PC-9 (cell line): Measurements from ENCODE around the gene NUBPL. TPM values are rescaled to one million over a fixed set of nuclear protein-coding genes. Genes with fewer than 3 reads are reported as not detected.

Experiments
- BruUV-seq: library from RNA; stranded (reverse); fragments of 400-500 nt; replicated peaks from 2 replicates; lab custom pipeline; 2021; lab: Mats Ljungman, UMichigan
- CTCF ChIA-PET: fragments of 300-600 bp; sonication (Branson Sonifier 250); formaldehyde crosslinking; loops from one replicate; lab custom pipeline; 2022; ENCODE audit warnings: antibody characterized with exemption; lab: Charles Lee
- POLR2A ChIA-PET: fragments of 300-600 bp; sonication (Branson Sonifier 250); formaldehyde crosslinking; loops from one replicate; lab custom pipeline; 2022; ENCODE audit warnings: antibody characterized with exemption; ENCODE audit not compliant: unreplicated experiment; lab: Charles Lee
- DNase-seq, 2 experiments: peaks; one replicate each; pipeline versions ENCODE4 v3.0.0 to v3.0.0-alpha.2; 2015 to 2022; ENCODE audit warnings: mixed read lengths in 1 of 2
- H2AFZ ChIP-seq: fragments of 200-600 bp; sonication (generic); 2 replicates; pipeline ENCODE4 v1.8.1; 2017; ENCODE audit warnings: antibody characterized with exemption
- H3F3A ChIP-seq: fragments of 200-600 bp; sonication (generic); 2 replicates; pipeline ENCODE4 v1.8.1; 2017; ENCODE audit warnings: antibody characterized with exemption, mild to moderate bottlenecking, low read depth; ENCODE audit not compliant: insufficient read depth
- H3K27ac ChIP-seq: fragments of 200-600 bp; sonication (generic); 2 replicates; pipeline ENCODE4 v1.6.1; 2016; ENCODE audit warnings: mixed run types
- H3K27me3 ChIP-seq: fragments of 200-600 bp; sonication (generic); 2 replicates; pipeline ENCODE4 v1.6.1; 2016; ENCODE audit warnings: low read depth, mixed run types; ENCODE audit not compliant: insufficient read depth
- H3K36me3 ChIP-seq: fragments of 200-600 bp; sonication (generic); 2 replicates; pipeline ENCODE4 v1.6.1; 2016; ENCODE audit warnings: low read depth, mixed run types
- H3K4me1 ChIP-seq: fragments of 200-600 bp; sonication (generic); replicated peaks from 2 replicates; pipeline ENCODE4 v1.6.1; 2016; ENCODE audit warnings: mixed run types; ENCODE audit not compliant: insufficient read depth
- H3K4me2 ChIP-seq: fragments of 200-600 bp; sonication (generic); 2 replicates; pipeline ENCODE4 v1.6.1; 2017; ENCODE audit warnings: mixed run types
- H3K4me3 ChIP-seq: fragments of 200-600 bp; sonication (generic); 2 replicates; pipeline ENCODE4 v1.6.1; 2016; ENCODE audit warnings: mixed run types
- H3K79me2 ChIP-seq: fragments of 200-600 bp; sonication (generic); 2 replicates; pipeline ENCODE4 v1.6.1; 2017; ENCODE audit warnings: low read depth, mixed run types
- H3K9me2 ChIP-seq: fragments of 200-600 bp; sonication (generic); 2 replicates; pipeline ENCODE4 v1.8.1; 2017; ENCODE audit warnings: mild to moderate bottlenecking; ENCODE audit not compliant: insufficient read depth
- H3K9me3 ChIP-seq: fragments of 200-600 bp; sonication (generic); 2 replicates; pipeline ENCODE4 v1.8.1; 2016; ENCODE audit warnings: low read depth; ENCODE audit not compliant: insufficient read depth
- H4K20me1 ChIP-seq: fragments of 200-600 bp; sonication (generic); 2 replicates; pipeline ENCODE4 v1.8.1; 2017; ENCODE audit not compliant: insufficient read depth
- CTCF ChIP-seq: fragments of 200-600 bp; sonication (generic); conservative IDR thresholded peaks from 2 replicates; pipeline ENCODE4 v1.6.1; 2017; ENCODE audit warnings: mixed run types, antibody characterized with exemption, mild to moderate bottlenecking, moderate library complexity
- EZH2 ChIP-seq: fragments of 200-600 bp; sonication (generic); IDR thresholded peaks from 2 replicates; pipeline ENCODE4 v1.8.0; 2017; ENCODE audit warnings: antibody characterized with exemption, low read depth
- intact Hi-C: fragments of 100-400 bp; cut with micrococcal nuclease; formaldehyde crosslinking; loops from one replicate; pipeline ENCODE4 v1.10.0; 2022; ENCODE audit not compliant: unreplicated experiment
- total RNA-seq: library from RNA; stranded (reverse); gene quantifications from 2 replicates; pipeline ENCODE4 v1.2.3, GENCODE V29; 2021

The NUBPL gene
- total RNA-seq, 1 experiment from 2014 or later = 14.6 TPM

DNA sequence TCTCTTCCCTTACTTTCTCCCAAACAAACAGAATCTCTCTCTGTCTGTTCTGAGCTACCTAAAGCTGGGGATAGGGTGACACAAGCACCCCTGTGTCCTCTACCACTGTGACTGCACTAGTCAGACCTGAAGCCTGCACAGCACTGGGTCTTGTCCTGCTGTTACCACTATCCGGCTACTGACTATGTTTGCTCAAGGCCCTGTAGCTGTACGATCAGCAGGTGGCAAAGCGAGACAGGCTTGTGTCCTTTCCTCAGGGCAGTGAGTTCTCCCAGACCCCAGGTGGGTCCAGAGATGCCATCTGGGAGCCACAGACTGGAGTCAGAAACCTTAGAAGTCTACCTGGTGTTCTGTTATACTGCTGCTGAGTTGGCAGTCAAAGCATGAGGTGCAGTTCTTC lies 116.4 kb downstream of the NUBPL start:
- H4K20me1 ChIP-seq = no peaks in the 10 kb centered on the region
- BruUV-seq = no TSS peak
- no peak overlapping the region for H3K4me2 ChIP-seq
- TF ChIP-seq EZH2 (no peak), CTCF (no peak)
- H3K9me3 ChIP-seq = no peaks in the 10 kb centered on the region
- H3F3A ChIP-seq = no peaks in the 10 kb centered on the region
- H2AFZ ChIP-seq = no peak overlapping the region
- H3K4me3 ChIP-seq = no peak overlapping the region
- POLR2A ChIA-PET = no interaction called here
- H3K27me3 ChIP-seq = no peaks in the 10 kb centered on the region
- intact Hi-C loops = no loop called here
- no peak overlapping the region for H3K27ac ChIP-seq
- no peaks in the 10 kb centered on the region for H3K79me2 ChIP-seq
- H3K9me2 ChIP-seq = no peaks in the 10 kb centered on the region
- no peaks in the 10 kb centered on the region for H3K36me3 ChIP-seq
- DNase-seq = no peak
- H3K4me1 ChIP-seq = no peaks in the 10 kb centered on the region
- CTCF ChIA-PET = no interaction called here

GRCh38 chr14:31678421-31679249 lies 117.4 kb downstream of the NUBPL start:
- Histone ChIP-seq H3K9me2 (no peaks in the 10 kb centered on the region), H3K79me2 (no peaks in the 10 kb centered on the region), H2AFZ (no peak overlapping the region), H4K20me1 (no peaks in the 10 kb centered on the region), H3K36me3 (no peaks in the 10 kb centered on the region), H3K27me3 (no peaks in the 10 kb centered on the region), H3K4me2 (no peak overlapping the region), H3F3A (no peaks in the 10 kb centered on the region), H3K4me1 (no peaks in the 10 kb centered on the region), H3K4me3 (no peak overlapping the region), H3K27ac (no peak overlapping the region), H3K9me3 (no peaks in the 10 kb centered on the region)
- ChIA-PET POLR2A (no interaction called here), CTCF (no interaction called here)
- intact Hi-C loops = no loop called here
- TF ChIP-seq EZH2 = no peak
- no peak for TF ChIP-seq CTCF
- no TSS peak for BruUV-seq
- DNase-seq = no peak

DNA sequence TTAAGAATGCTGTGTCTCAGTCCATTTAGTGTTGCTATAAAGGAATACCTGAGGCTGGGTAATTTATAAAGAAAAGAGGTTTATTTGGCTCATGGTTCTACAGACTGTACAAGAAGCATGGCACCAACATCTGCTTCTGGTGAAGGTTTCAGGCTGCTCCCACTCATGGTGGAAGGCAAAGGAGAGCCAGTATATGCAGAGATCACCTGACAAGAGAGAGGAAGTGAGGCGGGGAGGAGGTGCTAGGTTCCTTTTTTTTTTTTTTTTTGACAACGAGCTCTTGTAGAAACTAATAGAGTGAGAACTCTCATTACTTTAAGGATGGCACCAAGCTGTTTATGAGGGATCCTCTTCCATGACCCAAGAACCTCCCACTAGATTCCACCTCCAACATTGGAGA lies 121.6 kb downstream of the NUBPL start:
- Histone ChIP-seq H3K79me2 (no peaks in the 10 kb centered on the region), H3K4me1 (no peaks in the 10 kb centered on the region), H4K20me1 (no peaks in the 10 kb centered on the region), H3K27me3 (no peaks in the 10 kb centered on the region), H2AFZ (no peak overlapping the region), H3K36me3 (no peaks in the 10 kb centered on the region), H3K4me2 (no peak overlapping the region), H3F3A (no peaks in the 10 kb centered on the region), H3K4me3 (no peak overlapping the region), H3K27ac (no peak overlapping the region), H3K9me3 (no peaks in the 10 kb centered on the region), H3K9me2 (no peaks in the 10 kb centered on the region)
- POLR2A ChIA-PET = no interaction called here
- intact Hi-C loops = no loop called here
- TF ChIP-seq CTCF (no peak), EZH2 (no peak)
- BruUV-seq = no TSS peak
- no peak for DNase-seq
- CTCF ChIA-PET = no interaction called here
